ENCODE results near the gene CLCN2.

Gene CLCN2

DNA sequence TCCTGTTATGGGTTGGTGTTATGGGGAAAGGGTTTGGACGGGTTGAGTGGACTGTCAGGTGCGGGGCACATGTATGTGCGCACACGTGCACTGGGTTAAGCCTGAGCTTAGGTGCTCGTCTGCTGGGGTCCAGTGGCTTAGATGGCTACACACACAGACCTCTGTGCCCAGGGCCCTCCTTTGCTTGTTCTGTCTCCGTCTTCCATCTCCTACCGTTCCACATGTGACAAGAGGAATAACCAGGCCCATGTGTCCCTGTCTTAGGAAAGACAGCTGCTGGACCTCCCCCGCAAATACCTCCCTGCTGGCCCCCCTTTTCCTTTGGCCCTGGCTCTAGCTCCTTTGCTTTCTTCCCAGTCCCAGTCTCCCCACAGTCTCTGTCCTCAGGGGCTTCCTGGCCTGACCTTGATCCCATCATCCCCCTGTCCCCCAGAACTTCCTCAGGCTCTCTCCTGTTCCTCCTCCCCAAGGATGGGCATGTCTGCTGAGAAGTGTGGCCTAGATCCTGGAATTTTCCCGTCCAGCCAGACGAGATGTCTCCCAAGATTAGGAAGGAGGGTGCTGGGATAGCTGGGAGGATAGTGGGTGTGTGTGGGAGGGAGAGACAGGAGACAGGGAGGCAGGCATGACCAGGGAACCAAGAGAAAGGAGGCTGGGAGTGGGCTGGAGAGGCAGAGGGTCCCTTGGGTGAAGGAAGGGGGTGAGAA, 17.4 kb upstream of the CLCN2 start:
- Histone ChIP-seq H3K36me3 (ENCODE audit: low read depth) (no peaks in the 10 kb centered on the region), H3K27me3 (ENCODE audit: insufficient read depth, poor library complexity, severe bottlenecking) (peaks cover 47% of the 10 kb centered on the region), H3K9me3 (ENCODE audit: severe bottlenecking) (no peaks in the 10 kb centered on the region), H3K27ac (ENCODE audit: poor library complexity, severe bottlenecking) (no peak overlapping the region), H3K4me1 (ENCODE audit: insufficient read depth, poor library complexity, severe bottlenecking) (no peaks in the 10 kb centered on the region), H3K4me3 (ENCODE audit: severe bottlenecking) (no peak overlapping the region)
- ATAC-seq (ENCODE audit: low read depth) (no peak), DNase-seq (ENCODE audit: low spot score) (no peak)
- TF ChIP-seq, protein P1, sequence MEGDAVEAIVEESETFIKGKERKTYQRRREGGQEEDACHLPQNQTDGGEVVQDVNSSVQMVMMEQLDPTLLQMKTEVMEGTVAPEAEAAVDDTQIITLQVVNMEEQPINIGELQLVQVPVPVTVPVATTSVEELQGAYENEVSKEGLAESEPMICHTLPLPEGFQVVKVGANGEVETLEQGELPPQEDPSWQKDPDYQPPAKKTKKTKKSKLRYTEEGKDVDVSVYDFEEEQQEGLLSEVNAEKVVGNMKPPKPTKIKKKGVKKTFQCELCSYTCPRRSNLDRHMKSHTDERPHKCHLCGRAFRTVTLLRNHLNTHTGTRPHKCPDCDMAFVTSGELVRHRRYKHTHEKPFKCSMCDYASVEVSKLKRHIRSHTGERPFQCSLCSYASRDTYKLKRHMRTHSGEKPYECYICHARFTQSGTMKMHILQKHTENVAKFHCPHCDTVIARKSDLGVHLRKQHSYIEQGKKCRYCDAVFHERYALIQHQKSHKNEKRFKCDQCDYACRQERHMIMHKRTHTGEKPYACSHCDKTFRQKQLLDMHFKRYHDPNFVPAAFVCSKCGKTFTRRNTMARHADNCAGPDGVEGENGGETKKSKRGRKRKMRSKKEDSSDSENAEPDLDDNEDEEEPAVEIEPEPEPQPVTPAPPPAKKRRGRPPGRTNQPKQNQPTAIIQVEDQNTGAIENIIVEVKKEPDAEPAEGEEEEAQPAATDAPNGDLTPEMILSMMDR (IDR thresholded peaks at IDR 0.05; ENCODE audit: poor library complexity, severe bottlenecking) = no peak

DNA sequence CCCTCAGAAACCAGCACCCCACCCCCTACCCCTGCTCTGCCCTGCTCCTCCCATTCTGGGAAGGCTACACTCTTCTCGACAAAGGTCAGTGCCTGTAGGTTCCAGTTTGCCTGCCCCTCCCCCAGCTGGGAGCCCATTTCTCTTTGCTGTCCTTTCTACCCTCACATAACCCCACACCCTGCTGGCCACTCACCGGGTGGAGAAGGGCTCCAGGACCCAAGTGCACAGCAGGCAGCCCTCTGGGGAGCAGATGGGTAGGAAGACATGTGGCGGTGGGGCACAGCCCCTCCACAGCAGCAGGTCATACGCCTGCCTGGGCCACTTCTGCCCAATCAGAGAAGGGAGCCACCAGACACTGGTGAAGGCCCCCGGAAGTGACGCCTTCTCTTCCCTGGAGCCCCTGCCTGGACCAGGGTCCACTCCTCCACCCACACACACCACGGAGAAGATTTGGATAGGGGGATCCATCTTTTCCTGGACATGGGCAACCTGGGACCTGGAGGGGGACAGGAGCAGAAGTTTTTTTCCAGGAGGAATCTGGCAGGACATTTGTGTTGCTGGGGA, 16.6 kb upstream of the CLCN2 start, which contains the start of gene THPO:
Gene THPO, minus strand, starts transcription at position 326 of the 564 bp plus-strand sequence. CDS start 1,948 bp downstream, outside the sequence.
- Histone ChIP-seq H3K36me3 (ENCODE audit: low read depth) (no peaks in the 10 kb centered on the region), H3K27me3 (ENCODE audit: insufficient read depth, poor library complexity, severe bottlenecking) (peaks cover 47% of the 10 kb centered on the region), H3K4me3 (ENCODE audit: severe bottlenecking) (no peak within 1 kb of the TSS), H3K4me1 (ENCODE audit: insufficient read depth, poor library complexity, severe bottlenecking) (no peaks in the 10 kb centered on the region), H3K27ac (ENCODE audit: poor library complexity, severe bottlenecking) (no peak within 1 kb of the TSS), H3K9me3 (ENCODE audit: severe bottlenecking) (no peaks in the 10 kb centered on the region)
- DNase-seq (ENCODE audit: low spot score) = no peak
- TF ChIP-seq, protein P1 (IDR thresholded peaks at IDR 0.05; ENCODE audit: poor library complexity, severe bottlenecking) = no peak
- no peak; the same call in 2 of the 3 replicates for ATAC-seq (ENCODE audit: low read depth)

DNA sequence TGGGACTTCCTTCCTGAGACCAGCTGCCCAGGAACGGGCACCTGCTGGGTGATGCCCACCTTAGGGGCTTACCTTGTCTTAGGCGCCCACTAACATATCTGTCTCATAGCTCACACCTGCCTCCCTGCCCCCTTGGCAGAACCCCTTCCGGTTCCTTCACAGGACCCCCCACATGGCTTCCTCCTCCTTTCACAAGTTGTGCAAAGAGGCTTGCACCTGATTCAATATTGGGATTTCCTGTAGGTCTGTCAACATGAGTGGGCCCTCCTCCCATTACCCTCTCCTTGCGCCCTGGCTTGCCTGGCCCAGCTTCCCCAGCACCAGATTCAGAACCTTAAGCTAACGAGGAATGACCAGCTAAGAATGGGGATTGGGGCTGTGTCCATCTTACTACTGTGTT, 16.0 kb upstream of the CLCN2 start:
- Histone ChIP-seq H3K27me3 (ENCODE audit: insufficient read depth, poor library complexity, severe bottlenecking) (peaks cover 47% of the 10 kb centered on the region), H3K4me3 (ENCODE audit: severe bottlenecking) (no peak overlapping the region), H3K9me3 (ENCODE audit: severe bottlenecking) (no peaks in the 10 kb centered on the region), H3K36me3 (ENCODE audit: low read depth) (no peaks in the 10 kb centered on the region), H3K27ac (ENCODE audit: poor library complexity, severe bottlenecking) (no peak overlapping the region), H3K4me1 (ENCODE audit: insufficient read depth, poor library complexity, severe bottlenecking) (no peaks in the 10 kb centered on the region)
- ATAC-seq (ENCODE audit: low read depth) = no peak
- no peak for DNase-seq (ENCODE audit: low spot score)
- TF ChIP-seq, protein P1 (IDR thresholded peaks at IDR 0.05; ENCODE audit: poor library complexity, severe bottlenecking) = no peak

DNA sequence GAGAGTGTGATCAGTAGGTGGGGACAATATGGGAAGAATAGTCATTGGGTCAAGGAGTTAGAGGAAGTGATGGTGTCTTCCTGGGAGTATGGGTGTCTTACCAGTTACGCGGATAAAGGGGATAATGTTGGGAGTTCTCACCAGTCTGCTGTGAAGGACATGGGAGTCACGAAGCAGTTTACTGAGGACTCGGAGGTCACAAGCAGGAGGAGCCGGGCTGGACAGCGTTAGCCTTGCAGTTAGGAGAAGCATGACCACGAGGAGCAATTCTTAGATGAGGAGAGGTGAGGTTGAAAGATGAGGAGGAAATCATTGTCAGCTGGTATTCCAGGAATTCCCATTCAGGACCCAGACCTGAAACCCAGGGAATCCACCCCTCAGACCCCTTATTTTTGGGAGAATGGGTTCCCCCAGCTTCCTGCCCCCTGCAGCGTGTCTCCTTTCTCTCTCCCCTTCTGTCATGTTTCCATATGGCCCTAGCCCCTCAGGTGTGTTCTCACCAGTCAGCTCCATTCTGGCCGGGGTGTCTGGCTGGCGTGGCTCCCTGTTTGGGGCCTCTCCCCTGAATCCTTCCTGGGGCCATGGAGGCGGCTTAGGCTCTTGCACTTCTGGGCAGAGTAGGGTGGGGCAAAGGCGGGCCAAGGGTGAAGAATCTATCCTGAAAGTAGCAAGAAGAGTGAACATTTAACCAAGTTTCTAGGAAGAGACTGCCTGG, 14.5 kb upstream of the CLCN2 start:
- ATAC-seq (ENCODE audit: low read depth) = no peak
- TF ChIP-seq, protein P1 (IDR thresholded peaks at IDR 0.05; ENCODE audit: poor library complexity, severe bottlenecking) = no peak
- peaks cover 34% of the 10 kb centered on the region for H3K27me3 ChIP-seq (ENCODE audit: insufficient read depth, poor library complexity, severe bottlenecking)
- H3K36me3 ChIP-seq (ENCODE audit: low read depth) = no peaks in the 10 kb centered on the region
- DNase-seq (ENCODE audit: low spot score) = no peak
- H3K4me1 ChIP-seq (ENCODE audit: insufficient read depth, poor library complexity, severe bottlenecking) = no peaks in the 10 kb centered on the region
- H3K4me3 ChIP-seq (ENCODE audit: severe bottlenecking) = no peak overlapping the region
- no peak overlapping the region for H3K27ac ChIP-seq (ENCODE audit: poor library complexity, severe bottlenecking)
- H3K9me3 ChIP-seq (ENCODE audit: severe bottlenecking) = no peaks in the 10 kb centered on the region

Measured in RWPE2 (cell line).